ENCODE results near the gene GPRIN1. TPM values are rescaled to one million over a fixed set of nuclear protein-coding genes. Genes with fewer than 3 reads are reported as not detected.
"Not testable (repeated sequence)": the region's sequence is repeated elsewhere in the genome, so short reads cannot be mapped to it uniquely, and the experiment has no call there.

The GPRIN1 gene
- total RNA-seq, 4 donors from 2014 or later = 0.37 to 1.9 (median 0.90) TPM

DNA sequence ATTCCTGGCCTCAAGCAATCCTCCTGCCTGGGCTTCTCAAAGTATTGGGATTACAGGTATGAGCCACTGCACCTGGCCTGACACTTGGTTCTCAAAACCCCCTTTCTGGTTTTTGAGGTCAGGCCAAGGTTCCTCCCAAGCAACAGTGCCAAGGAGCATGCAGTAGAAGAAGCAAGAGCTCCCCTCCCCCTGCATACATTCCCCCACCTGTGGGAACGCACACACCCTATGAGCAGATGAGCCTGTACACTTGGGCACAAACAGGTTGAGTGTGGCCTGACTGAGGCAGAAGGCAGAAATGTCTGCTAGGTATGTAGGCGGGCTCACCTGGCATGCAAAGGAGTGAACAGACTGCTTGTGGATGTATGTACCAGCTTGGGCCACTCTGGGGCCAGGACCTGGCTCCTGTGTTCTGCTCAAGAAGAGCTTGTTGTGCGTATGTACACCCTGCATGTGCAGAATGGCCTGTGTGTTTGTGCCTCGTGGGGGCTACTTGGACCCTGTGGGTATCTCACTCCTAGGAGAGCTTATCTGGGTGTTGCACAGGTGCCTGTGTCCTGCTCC is 1.7 kb downstream of the GPRIN1 start:
- ATAC-seq (ENCODE audit: low FRiP score) (no peak), DNase-seq (ENCODE audit: low spot score) (no peak)
- TF ChIP-seq, protein P1, sequence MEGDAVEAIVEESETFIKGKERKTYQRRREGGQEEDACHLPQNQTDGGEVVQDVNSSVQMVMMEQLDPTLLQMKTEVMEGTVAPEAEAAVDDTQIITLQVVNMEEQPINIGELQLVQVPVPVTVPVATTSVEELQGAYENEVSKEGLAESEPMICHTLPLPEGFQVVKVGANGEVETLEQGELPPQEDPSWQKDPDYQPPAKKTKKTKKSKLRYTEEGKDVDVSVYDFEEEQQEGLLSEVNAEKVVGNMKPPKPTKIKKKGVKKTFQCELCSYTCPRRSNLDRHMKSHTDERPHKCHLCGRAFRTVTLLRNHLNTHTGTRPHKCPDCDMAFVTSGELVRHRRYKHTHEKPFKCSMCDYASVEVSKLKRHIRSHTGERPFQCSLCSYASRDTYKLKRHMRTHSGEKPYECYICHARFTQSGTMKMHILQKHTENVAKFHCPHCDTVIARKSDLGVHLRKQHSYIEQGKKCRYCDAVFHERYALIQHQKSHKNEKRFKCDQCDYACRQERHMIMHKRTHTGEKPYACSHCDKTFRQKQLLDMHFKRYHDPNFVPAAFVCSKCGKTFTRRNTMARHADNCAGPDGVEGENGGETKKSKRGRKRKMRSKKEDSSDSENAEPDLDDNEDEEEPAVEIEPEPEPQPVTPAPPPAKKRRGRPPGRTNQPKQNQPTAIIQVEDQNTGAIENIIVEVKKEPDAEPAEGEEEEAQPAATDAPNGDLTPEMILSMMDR (IDR thresholded peaks at IDR 0.05) = no peak

DNA sequence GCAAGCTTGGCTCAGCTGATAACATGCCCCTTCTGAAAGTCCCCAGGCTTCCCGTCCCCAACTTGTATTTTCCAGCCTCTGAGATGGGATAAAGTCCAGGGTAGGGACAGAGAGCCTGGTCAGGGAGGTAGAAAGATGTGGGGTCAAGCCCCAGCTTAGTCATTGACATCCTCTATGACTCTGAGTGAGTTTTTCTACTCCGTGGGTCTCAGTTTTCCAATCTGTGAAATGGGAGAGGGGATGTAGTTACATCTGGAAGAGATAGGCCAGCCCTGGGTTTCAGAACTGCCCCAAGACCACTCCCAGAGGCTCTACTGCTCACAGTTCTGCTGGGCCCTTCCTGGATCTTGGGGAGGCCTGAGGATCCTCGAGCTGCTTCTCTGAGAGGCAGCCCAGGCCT is 3.1 kb downstream of the GPRIN1 start:
- no peak for ATAC-seq (ENCODE audit: low FRiP score)
- DNase-seq (ENCODE audit: low spot score) = no peak
- TF ChIP-seq, protein P1 (IDR thresholded peaks at IDR 0.05) = no peak

DNA sequence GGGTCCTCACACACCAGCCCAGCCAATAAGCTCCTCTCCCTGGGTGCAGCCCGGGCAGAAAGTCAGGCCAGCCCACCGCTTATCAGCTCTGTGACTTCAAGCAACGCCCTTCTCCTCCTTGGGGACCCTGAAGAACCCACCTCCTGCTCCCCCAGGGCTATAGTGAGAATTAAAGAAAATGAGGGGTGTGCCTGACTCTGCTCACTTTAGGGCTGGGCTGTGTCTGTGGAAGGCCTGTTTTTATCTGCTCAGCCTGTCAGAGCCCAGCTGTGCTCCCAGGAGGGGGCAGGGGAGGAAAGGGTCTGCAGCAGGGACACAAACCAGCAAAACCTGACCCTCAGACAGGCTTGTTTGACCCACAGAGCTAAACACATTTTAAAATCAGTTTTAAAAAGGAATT is 3.9 kb downstream of the GPRIN1 start:
- DNase-seq (ENCODE audit: low spot score) (no peak), ATAC-seq (ENCODE audit: low FRiP score) (no peak)
- TF ChIP-seq, protein P1 (IDR thresholded peaks at IDR 0.05) = no peak

DNA sequence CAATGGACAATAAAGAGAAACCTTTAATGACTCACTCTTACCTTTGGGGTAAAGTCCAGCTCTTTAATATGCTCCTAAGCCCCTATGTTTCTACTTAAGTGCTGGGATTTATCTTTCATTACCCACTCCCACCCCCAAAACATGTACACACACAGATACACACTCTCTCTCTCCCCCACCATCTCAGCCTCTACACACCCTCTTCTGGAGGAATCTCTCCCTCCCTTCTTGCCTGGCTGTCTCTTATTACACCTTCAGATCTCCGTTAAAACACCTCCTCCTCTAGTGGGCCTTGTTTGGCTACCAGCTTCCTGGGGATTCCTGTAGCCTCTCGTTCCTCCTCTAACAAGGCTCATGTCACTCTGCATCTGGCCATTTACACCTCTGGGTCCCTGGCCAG is 6.9 kb downstream of the GPRIN1 start:
- TF ChIP-seq, protein P1 (IDR thresholded peaks at IDR 0.05) = no peak
- DNase-seq (ENCODE audit: low spot score) = no peak
- ATAC-seq (ENCODE audit: low FRiP score) = no peak

DNA sequence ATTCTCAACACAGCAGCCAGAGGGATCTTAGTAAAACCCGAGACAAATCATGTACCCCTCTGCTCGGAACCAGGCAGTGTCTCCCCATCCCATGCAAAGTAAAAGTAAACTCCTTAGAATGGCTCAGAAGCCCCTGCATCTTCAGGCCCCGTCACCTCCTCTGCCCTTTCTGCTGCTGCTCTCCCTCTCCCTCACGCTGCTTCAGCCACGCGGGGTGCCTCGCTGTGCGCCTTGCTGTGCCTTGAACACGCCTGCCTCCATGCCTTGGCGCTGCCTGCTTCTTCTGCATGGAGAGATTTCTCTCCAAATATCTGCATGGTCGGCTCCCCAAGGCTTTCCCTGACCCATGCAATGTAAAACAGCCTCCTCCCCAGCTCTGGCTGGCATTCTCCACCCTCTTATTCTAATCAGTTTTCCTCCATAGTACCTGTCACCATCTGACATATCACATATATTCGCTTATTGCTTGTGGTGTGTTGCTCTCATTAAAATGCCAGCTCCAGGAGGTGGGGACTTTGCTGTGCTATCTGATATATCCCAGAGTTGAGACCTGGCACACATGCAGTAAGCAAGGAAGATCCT is 8.0 kb downstream of the GPRIN1 start:
- ATAC-seq (ENCODE audit: low FRiP score) (no peak), DNase-seq (ENCODE audit: low spot score) (no peak)
- TF ChIP-seq, protein P1 (IDR thresholded peaks at IDR 0.05) = no peak

DNA sequence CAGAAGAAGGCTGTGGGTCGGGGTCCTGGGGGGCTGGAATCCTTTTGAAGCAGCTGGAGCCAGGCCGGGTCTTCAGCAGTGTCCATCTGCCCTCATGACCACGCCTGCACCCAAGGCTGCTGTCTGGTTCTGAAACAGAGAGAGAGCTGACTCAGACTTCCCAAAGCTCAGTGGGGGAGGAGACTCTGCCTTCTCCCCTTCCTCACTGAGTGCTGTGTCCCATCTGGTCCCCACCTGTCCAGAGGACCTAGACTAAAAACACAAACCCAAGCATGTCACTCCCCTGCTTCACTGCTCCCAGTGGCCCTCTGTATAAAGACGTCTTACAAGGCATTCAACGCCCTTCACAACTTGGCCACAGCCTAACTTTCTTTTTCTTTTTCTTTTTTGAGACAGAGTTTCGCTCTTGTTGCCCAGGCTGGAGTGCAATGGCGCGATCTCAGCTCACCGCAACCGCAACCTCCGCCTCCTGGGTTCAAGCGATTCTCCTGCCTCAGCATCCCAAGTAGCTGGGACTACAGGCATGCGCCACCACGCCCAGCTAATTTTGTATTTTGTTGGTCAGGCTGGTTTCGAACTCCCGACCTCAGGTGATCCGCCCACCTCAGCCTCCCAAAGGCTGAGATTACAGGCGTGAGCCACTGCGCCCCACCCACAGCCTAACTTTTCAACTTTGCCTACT is 10.1 kb downstream of the GPRIN1 start:
- DNase-seq (ENCODE audit: low spot score); ATAC-seq (ENCODE audit: low FRiP score): not testable (repeated sequence)

DNA sequence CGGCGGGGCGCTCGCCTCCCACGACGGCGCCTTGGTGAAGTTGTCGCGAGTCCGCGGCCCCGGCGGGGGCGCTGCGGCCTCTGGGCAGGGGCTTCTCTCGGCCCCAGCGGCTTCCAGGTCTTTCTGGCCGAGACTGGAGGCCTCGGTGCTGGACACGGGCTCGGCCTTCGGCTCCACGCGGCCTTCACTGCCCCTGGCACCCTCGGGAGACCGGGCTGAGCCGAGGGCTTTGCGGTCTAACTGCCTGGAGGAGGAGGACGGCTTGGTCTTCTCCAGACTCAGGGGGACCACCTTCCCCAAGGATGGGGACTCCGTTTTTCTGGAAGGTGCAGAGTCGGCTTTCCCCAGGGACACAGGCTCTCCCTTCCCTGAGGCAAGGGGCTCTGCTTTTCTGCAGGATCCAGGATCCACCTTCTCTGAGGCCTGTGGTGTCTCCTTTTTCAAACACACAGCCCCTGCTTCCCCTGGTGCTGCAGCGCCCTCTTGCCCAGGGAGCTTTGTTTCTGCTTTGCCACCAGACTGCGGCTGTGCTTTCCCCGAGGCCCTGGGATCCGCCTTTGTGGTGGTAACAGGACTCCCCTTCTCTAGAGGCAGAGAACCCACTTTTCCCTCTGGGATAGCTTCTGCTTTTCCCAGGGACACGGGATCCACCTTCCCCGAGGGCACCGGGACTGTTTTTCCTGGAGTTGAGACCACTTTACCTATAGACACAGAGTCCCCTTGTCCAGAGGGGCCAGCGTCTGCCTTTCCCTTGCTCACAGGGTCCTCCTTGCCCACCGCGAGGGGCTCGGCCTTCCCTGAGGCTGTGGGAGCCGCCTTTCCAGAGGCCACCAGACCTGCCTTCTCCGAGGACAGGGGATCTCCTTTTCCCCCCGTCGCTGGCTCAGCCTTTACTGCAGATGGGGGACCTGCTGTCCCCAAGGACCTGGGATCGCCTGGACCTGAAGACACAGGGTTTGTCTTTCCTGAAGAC is 12.3 kb downstream of the GPRIN1 start:
- DNase-seq (ENCODE audit: low spot score) = no peak
- TF ChIP-seq, protein P1 (IDR thresholded peaks at IDR 0.05) = no peak
- no peak for ATAC-seq (ENCODE audit: low FRiP score)
